GM21619 (cell line): ENCODE measurements around the gene NCDN.

Experiments
- ATAC-seq: cut with Tn5 transposase; IDR thresholded peaks from one replicate; pipeline ENCODE4 v1.9.1; 2021; ENCODE audit not compliant: unreplicated experiment

Gene NCDN

GRCh38 chr1:35589516-35590427 lies 32.2 kb downstream of the NCDN start:
- no peak for ATAC-seq

GRCh38 chr1:35590476-35591040 lies 33.0 kb downstream of the NCDN start:
- ATAC-seq = no peak

GRCh38 chr1:35591211-35591610 lies 33.6 kb downstream of the NCDN start:
- no peak for ATAC-seq

- no peak for ATAC-seq
These were observed 35.6 kb downstream of the NCDN start for GRCh38 chr1:35592991-35593769.

GRCh38 chr1:35594005-35594760 lies 36.6 kb downstream of the NCDN start:
- no peak for ATAC-seq

- ATAC-seq = no peak
These were observed 38.1 kb downstream of the NCDN start for GRCh38 chr1:35595684-35596083.

GRCh38 chr1:35597870-35598269 lies 40.3 kb downstream of the NCDN start:
- no peak for ATAC-seq

GRCh38 chr1:35598895-35599294 lies 41.3 kb downstream of the NCDN start:
- ATAC-seq = no peak

- ATAC-seq = no peak
These were observed 41.8 kb downstream of the NCDN start for GRCh38 chr1:35599411-35599810.

- ATAC-seq = no peak
These were observed 43.0 kb downstream of the NCDN start for GRCh38 chr1:35600593-35600992.

- ATAC-seq = no peak
These were observed 45.9 kb downstream of the NCDN start for GRCh38 chr1:35603468-35603867.

GRCh38 chr1:35603941-35604340 lies 46.3 kb downstream of the NCDN start:
- no peak for ATAC-seq

- no peak for ATAC-seq
These were observed 47.7 kb downstream of the NCDN start for GRCh38 chr1:35605071-35605866.

GRCh38 chr1:35605867-35606182 lies 48.2 kb downstream of the NCDN start:
- ATAC-seq = no peak

- ATAC-seq = no peak
These were observed 54.1 kb downstream of the NCDN start for GRCh38 chr1:35611655-35612054.

- no peak for ATAC-seq
These were observed 57.8 kb downstream of the NCDN start for GRCh38 chr1:35615440-35615839.
